IPS-18c (cell line): ENCODE data around the gene IDUA.
"Not testable (repeated sequence)": the region's sequence is repeated elsewhere in the genome, so short reads cannot be mapped to it uniquely, and the experiment has no call there.

Experiments used
- H3K4me3 ChIP-seq: 2 replicates; pipeline ENCODE4 v1.7.0; 2013; ENCODE audit warnings: low read depth, mild to moderate bottlenecking, low read length, moderate library complexity; ENCODE audit not compliant: insufficient read depth
- H3K9me3 ChIP-seq: one replicate; pipeline ENCODE4 v1.6.1; 2013; ENCODE audit warnings: mild to moderate bottlenecking, low read length, moderate library complexity; ENCODE audit not compliant: control insufficient read depth, insufficient read depth

IDUA gene

DNA sequence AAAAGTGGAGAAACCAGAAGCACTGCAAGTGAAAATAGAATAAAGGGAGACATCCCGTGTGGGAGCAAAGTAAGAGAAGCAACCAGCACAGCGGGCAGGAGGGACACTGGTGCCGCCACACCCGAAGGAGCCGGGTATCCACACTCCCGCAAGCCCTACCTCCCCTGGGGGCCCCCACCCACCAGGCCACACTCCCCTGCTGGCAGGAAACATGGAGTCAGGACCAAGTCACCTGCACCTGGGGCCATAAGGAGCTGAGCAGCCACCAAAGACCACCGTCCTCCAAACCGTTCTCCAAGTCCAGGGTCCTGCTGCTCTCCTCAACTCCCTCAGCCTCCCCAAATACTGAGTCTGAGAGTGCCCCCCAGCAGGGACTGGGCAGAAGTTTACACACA is 55.1 kb downstream of the IDUA start:
- no peaks in the 10 kb centered on the region for H3K9me3 ChIP-seq
- no peak overlapping the region for H3K4me3 ChIP-seq

DNA sequence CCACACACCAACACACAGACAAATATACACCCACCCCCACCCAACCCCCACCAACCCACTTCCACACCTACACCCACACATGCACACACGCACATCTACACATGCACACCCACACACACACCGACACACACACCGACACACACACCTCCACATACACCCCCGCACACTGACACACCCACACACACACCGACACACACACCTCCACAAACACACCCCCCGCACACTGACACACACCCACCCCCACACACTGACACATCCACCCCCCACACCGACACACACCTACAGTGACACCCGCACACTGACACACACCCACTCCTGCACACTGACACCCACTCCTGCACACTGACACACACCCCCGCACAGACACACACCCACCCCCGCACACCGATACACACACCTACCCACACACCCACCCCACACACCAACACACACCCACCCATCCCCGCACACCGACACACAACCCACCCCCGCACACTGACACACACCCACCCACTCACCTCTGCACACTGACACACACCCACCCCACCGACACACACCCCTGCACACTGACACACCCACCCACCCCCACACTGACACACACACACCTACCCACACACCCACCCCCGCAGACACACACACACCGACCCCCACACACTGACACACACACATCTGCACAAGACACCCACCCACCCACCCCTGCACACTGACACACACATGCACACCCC is 55.7 kb downstream of the IDUA start:
- no peaks in the 10 kb centered on the region for H3K9me3 ChIP-seq

DNA sequence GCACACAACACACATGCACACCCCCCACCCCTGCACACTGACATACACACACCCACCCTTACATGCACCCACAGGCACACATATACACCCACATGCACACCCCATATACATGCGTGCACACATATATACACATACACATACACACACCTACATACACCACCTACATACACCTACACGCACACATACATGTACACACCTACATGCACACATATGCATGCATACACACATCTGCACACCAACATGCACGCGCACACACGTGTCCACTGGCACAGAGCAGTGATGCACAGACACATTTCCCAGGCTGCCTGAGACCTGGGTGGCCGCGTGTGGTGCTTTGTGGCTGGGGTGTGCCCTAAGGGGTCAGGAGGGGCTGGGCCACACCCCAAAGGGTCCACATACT is 56.3 kb downstream of the IDUA start:
- no peaks in the 10 kb centered on the region for H3K9me3 ChIP-seq
- H3K4me3 ChIP-seq, result no peak overlapping the region

More for the DNA sequence above, 55.7 kb downstream of the IDUA start:
- H3K4me3 ChIP-seq, result no peak overlapping the region

DNA sequence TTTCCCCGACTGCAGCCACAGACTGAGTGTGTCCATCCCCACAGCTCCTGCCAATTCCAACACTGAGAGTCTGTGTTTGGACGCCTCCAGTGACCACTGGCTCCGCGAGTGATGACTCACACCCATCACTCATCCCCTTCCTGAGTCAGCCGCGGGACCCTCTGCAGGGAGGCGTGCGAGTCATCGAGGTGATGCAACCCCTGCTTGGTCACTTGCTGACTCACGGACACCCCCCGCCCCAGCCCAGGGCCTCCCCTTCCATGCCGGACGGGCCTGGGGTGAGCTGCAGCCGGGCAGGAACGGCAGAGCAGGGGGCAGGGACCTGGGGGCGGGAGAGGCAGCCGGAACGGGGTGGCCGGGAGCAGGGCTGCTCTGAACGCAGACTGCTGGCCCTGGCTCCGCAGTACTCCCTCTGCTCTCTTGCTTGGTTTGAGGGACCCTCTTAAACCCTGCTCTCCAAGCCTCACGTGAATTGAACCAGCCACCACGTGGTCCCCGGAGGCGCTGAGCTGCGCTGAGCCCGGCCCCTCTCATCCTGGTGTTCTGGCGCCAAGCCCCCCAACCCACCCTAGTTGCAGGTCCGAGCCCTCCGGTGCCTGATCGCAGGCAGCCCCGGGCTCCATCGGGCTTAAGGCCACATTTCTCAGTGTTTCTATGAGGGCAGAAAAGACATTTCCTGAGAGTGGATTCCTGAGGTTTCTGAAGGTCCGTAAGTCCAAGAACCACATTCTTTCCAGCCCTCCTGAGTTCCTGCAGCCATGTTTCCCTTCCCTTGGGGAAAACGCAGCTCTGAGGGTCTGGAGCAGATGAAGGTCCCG is 57.0 kb downstream of the IDUA start:
- Histone ChIP-seq H3K4me3 (no peak overlapping the region), H3K9me3 (no peaks in the 10 kb centered on the region)

DNA sequence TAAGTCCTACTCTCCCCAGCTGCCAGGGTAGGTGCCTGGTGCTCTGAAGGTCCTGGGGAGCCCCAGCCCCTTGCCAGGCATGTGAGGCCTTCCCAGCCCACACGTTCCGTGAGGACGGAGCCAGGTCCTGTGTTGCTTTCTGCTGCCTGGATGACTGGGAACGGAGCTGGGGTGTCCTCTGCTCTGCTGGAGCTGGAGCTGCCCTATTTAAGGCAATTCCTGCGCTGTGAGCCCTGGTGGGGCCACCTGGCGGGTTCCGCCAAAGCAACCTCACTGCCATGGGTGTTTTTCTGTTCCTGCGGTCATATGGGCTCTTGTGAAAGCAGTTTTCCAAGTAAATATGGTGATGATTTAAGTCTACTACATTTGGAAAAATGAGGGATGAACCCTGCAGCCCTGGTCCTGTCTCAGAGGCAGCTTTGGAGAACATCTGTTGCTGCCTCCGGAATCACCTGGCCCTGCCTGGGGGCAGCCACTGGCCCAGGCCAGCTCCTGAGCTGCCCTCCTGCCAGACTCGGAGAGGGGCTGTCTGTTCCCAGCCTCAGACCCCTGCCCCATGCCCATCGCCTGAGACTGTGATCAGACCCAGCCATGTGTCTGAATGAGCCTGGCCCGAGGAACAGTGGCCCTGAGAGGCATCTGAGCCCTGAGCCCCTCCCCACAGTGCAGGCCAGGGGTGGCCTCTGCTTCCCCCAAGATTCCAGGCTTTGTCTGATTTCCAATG is 57.8 kb downstream of the IDUA start:
- no peak overlapping the region for H3K4me3 ChIP-seq
- no peaks in the 10 kb centered on the region for H3K9me3 ChIP-seq

DNA sequence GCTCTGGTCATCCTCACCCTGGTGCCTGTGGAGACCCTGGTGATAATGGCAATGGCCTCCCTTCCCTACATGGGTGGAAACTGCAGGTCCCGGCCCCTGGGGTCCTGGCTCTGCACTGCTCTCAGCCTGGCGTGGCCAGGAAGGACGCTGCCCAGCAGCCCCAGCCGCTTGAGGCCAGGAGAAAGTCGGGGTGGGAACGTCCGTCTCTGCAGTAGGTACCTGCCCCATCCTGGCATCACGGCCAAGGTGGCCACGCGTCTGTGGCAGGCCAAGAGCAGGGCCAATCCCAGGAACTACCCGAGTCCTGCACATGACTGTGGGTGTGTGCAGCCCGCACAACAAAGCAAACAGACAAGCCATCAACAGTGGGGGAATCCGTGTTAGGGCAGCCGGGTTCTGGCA is 58.4 kb downstream of the IDUA start:
- Histone ChIP-seq H3K4me3 (no peak overlapping the region), H3K9me3 (no peaks in the 10 kb centered on the region)

DNA sequence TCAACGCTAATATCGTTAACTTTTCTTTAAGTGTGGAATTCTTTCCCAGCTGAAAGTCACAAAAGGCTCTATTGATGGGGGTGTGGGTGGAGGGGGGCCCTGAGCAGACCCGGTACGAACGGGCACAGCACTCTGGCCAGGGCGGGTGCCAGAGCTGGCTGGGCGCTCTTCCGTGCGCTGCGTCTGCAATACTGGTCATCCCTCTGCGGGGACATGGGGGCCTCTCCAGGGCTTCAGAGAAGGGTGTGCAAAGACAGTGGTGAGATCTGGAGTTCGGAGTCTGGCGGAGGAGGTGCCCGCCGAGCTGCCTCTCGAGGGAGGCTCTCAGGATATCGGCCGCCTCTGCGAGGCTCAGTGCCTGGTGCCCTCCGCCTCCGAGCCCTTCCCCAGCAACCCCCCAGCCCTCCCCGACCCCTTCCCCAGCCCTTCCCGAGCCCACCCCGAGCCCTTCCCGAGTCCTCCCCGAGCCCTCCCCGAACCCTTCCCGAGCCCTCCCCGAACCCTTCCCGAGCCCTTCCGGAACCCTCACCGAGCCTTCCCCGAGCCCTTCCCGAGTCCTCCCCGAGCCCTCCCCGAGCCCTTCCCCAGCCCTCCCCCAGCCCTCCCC is 58.9 kb downstream of the IDUA start:
- Histone ChIP-seq H3K9me3 (no peaks in the 10 kb centered on the region), H3K4me3 (no peak overlapping the region)

DNA sequence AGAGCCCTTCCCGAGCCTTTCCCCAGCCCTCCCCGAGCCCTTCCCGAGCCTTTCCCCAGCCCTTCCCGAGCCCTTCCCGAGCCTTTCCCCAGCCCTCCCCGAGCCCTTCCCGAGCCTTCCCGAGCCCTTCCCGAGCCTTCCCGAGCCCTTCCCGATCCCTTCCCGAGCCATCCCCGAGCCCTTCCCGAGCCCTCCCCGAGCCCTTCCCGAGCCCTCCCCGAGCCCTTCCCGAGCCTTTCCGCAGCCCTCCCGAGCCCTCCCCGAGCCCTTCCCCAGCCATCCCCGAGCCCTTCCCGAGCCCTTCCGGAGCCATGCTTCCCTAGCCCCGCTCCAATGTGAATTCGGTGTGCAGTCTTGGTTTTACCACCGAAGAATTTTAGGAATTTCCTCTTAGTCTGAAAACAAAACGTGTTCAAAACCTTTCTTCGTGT is 59.8 kb downstream of the IDUA start:
- H3K9me3 ChIP-seq, H3K4me3 ChIP-seq: not testable (repeated sequence)

DNA sequence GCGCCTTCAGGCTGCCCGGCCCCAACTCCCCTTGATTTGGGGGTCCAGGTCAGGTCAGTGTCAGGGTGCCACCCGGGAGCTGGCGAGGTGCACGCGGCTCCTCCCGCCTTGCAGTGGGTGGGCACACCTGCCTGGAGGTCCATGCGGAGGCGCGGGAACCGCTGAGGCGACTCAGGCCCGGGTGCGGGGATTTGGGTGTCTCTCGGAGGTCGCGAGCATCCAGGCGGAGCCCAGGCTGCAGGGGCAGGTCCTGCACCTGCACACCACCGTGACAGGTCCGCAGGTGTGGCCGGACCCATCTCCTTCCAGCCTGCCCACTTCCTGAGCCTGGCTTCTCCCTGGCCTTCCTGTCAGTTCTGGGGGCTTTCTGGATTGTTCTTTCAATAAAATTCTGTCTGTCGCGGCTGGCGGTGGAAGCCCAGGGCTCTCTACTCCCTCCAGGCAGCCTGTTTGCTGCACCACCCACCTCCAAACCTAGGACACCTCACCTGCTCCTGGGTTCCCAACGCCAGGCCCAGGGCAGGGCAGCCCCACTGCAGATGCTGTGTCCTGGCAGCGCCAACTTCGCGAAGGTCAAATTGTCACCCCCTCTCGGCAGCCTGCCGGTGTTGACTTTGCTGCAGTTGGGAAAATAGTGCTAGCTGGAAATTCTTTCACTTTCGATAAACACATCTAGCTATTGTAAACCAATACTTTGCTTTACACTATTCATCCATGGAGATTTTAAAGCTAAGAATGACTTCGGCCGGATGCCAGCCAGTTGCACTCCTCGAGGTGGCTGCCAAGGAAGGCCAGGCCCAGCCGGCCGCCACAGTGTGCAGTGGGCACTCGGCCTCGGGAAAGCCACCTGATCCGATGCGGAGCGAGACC is 60.5 kb downstream of the IDUA start:
- no peaks in the 10 kb centered on the region for H3K9me3 ChIP-seq
- H3K4me3 ChIP-seq, result no peak overlapping the region

DNA sequence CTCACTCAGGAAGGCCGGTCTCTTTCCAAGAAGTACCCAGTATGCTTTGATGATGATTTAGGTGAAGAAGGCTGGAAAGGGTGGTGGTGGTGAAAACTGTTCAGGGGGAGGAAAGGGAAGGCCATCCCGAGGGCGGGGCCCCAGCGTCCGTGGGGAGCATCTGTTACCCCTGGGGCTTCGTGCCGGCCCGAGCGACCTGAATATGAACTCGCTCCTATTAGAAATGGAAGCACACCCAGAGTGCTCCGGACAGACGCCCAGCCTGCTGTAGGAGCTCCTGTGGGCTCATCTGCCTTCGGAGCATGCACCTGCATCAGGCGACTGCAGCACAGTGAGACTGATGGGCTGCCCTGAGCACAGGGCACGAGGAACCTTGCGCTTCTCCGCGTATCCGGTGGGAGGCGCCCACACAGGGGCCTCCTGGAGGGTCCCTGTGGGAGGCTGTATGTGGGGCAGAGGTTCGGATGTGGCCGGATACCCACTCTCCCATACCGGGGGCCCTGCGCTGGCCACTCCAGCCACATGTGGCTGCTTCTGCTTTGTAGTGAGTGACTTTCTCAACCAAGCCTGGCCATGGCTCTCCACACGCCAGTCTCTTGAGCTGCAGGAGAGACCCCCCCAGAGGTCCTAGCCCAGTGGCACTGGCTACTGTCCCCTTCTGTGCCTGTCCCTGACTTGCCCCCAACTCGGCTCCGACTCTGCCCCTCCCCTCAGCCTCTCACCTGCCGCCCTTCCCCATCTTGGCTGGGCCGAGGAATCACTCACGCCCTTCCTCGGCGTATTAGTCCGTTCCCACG is 61.3 kb downstream of the IDUA start:
- Histone ChIP-seq H3K9me3 (no peaks in the 10 kb centered on the region), H3K4me3 (no peak overlapping the region)

DNA sequence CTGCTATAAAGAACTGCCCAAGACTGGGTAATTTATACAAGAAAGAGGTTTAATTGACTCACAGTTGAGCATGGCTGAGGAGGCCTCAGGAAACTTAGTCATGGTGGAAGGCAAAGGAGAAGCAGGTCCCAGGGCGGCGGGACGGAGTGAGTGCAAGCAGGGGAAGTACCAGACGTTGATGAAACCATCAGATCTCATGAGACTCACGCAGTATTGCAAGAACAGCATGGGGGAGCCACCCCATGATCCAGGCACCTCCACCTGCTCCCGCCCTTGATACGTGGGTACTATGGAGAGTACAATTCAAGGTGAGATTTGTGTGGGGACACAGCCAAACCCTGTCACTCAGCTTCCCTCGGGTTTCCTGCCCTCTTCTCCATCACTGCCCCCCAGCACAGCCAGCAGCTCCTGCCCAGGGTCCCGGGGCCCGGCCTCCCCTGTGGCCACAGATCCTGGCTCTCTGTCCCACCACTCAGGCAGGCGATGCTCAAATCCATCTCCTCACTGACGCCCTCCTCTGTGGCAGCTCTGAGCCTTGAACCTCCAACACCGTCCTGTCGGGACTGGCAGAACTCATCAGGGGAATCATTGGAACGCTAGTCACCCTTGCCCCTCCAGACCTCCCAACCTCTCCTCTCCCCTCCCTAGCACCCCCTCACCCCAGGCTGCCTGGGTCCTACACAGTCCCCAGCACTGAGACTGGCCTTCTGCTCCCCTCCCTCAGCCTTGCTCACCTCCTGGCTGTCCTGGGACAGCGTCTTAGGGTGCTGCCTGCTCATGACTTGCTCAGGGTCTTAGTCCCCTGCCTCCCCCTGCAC is 62.1 kb downstream of the IDUA start:
- H3K9me3 ChIP-seq, result no peaks in the 10 kb centered on the region
- no peak overlapping the region for H3K4me3 ChIP-seq

DNA sequence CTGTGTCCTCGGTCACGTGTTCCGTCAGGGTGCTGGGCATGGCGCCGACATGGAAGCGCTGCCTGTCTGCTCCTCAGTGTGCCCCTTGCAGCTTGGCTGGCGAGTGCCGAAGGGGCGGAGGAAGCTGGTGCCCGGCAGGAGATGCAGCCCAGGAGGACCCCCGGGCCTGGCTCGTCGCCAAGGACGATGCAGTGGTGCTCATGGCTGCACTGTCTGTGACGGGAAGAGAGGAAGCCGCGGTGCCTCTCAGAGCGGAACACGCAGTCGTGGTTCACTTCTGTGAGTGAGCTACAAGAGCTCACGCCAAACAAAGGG is 62.7 kb downstream of the IDUA start:
- Histone ChIP-seq H3K4me3 (no peak overlapping the region), H3K9me3 (no peaks in the 10 kb centered on the region)

DNA sequence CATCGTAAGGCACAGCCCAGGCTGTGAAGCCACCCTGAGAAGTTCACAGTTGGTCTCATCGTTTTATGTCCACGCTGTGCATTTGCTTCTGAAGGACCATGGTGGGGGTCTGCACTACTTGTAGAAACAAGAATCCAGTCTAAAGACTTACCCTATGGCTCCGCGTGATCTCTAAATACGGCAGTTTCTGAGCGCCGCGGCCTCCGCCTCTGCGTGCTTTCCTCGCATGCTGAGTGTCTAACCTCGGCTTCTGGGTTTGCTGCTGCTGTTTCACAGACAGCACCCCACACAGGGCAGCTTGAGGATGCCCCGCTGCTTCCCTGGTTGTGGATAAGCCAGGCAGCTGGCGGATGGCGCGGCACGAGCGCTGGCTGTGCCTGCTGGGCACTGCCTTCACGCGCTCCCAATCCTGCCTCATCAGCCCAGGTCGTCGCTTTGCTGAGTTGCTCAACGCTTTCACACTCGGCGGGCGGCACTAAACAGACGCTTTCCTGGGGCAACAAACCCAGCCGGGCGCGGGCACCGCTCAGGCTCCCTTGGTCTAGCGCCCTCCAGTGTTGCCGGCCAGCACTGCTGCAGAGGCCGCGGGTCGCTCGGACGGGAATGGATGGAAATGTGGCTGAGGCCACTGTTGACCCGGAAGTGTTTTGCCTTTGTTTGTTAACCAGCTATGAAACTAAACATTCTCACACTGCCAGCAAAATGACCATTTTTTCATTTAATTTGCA is 63.8 kb downstream of the IDUA start:
- no peaks in the 10 kb centered on the region for H3K9me3 ChIP-seq
- no peak overlapping the region; the same call in 1 of the 2 replicates for H3K4me3 ChIP-seq

DNA sequence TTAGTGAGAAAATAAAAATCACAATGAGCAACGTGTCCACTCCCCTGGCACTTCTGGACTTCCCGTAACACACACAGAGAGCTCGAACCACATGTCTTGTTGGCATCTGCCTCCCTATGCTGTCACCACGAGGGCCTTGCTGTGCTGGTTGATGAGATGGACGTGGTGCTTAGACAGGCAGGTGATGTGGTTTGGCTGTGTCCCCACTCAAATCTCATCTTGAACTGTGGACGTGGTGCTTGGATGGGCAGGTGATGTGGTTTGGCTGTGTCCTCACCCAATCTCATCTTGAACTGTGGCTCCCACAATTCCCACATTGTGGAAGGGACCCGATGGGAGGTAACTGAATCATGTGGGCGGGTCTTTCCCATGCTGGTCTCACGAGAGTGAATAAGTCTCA is 64.6 kb downstream of the IDUA start:
- no peaks in the 10 kb centered on the region for H3K9me3 ChIP-seq
- H3K4me3 ChIP-seq, result no peak overlapping the region

DNA sequence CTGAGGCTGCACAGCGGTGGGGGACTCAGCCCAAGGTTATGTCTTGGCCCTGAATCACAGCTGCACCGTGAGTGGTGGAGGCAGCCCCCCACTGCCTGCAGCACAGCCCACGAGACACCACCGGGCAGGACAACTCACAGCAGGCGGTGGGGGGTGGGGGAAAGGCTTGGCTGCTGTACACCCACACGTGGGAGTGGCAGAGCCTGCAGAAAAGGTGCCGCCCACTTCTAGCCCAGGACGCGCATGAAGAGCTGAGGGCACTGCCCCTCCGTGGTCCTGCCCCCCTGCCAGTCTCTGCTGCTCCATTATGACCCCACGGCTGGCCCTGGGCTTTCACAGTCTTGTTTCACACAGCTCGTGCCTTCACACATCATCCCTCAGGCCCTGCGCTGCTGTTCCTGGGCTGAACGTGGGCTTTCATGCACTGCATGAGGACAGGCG is 65.4 kb downstream of the IDUA start:
- Histone ChIP-seq H3K9me3 (no peaks in the 10 kb centered on the region), H3K4me3 (no peak overlapping the region)
